GM10248 (cell line): ENCODE results near the gene CYTH1.
"Not testable (repeated sequence)": the region's sequence is repeated elsewhere in the genome, so short reads cannot be mapped to it uniquely, and the experiment has no call there.

ENCODE experiments used
- CTCF ChIA-PET: fragments of 300-600 bp; sonication (Branson Sonifier 250); formaldehyde crosslinking; extraction: SDS; loops from one replicate; lab custom pipeline; 2021; ENCODE audit warnings: antibody characterized with exemption; lab: Yijun Ruan, JAX
- POLR2A ChIA-PET: fragments of 350-650 bp; sonication (Branson Sonifier 250); formaldehyde crosslinking; extraction: SDS; loops from one replicate; lab custom pipeline; 2020; ENCODE audit warnings: antibody characterized with exemption; lab: Yijun Ruan, JAX
- DNase-seq: peaks from one replicate; pipeline ENCODE4 v3.0.0; 2012; ENCODE audit errors: extremely low spot score
- CTCF ChIP-seq: IDR thresholded peaks from 2 replicates; pipeline ENCODE4 v1.5.1; 2012; ENCODE audit warnings: mild to moderate bottlenecking, low read depth; ENCODE audit errors: extremely low read depth, missing control alignments, control extremely low read depth

CYTH1 gene

GRCh38 chr17:78753316-78754250 is 28.5 kb downstream of the CYTH1 start:
- no peak for DNase-seq
- ChIA-PET POLR2A (no interaction called here), CTCF (interaction anchor here (1.5 to 1.6 kb wide), 2 partner anchors 11 to 20 kb away, joined by 3 to 4 read pairs; no protein-coding TSS in a partner anchor)
- no peak for TF ChIP-seq CTCF

- TF ChIP-seq CTCF = no peak
- POLR2A ChIA-PET = no interaction called here
- CTCF ChIA-PET = interaction anchor here (0.7 to 5.5 kb wide), 6 partner anchors 10 to 29 kb away, joined by 3 to 22 read pairs (median 4); no protein-coding TSS in a partner anchor
- no peak for DNase-seq
Observed at GRCh38 chr17:78751447-78752161, 30.5 kb downstream of the CYTH1 start.

- ChIA-PET CTCF (interaction anchor here (0.7 to 5.5 kb wide), 5 partner anchors 9 to 30 kb away, joined by 3 to 22 read pairs (median 4); no protein-coding TSS in a partner anchor), POLR2A (interaction anchor here (3.6 kb wide), 1 partner anchor 8 kb away, joined by 17 read pairs; no protein-coding TSS in a partner anchor)
- not testable (repeated sequence) for DNase-seq
Observed at GRCh38 chr17:78751000-78751399, 31.1 kb downstream of the CYTH1 start.

GRCh38 chr17:78748730-78749317 is 33.2 kb downstream of the CYTH1 start:
- no peak for DNase-seq
- TF ChIP-seq CTCF = no peak
- ChIA-PET CTCF (interaction anchor here (1.0 to 5.5 kb wide), 6 partner anchors 10 to 40 kb away, joined by 3 to 22 read pairs (median 9); no protein-coding TSS in a partner anchor), POLR2A (interaction anchor here (1.8 to 3.6 kb wide), 2 partner anchors 10 to 14 kb away, joined by 7 to 17 read pairs; no protein-coding TSS in a partner anchor)

- POLR2A ChIA-PET = interaction anchor here (0.6 to 3.6 kb wide), 5 partner anchors 8 to 18 kb away, joined by 3 to 17 read pairs (median 4); no protein-coding TSS in a partner anchor
- no peak for TF ChIP-seq CTCF
- DNase-seq = peak; percentile 40
- CTCF ChIA-PET = interaction anchor here (1.0 to 5.5 kb wide), 7 partner anchors 8 to 39 kb away, joined by 3 to 22 read pairs (median 5); no protein-coding TSS in a partner anchor
Observed at GRCh38 chr17:78748048-78748729, 33.9 kb downstream of the CYTH1 start.

- DNase-seq = no peak
- CTCF ChIA-PET = interaction anchor here (1.0 to 5.5 kb wide), 6 partner anchors 8 to 23 kb away, joined by 3 to 28 read pairs (median 4); no protein-coding TSS in a partner anchor
- POLR2A ChIA-PET = interaction anchor here (1.0 to 3.6 kb wide), 3 partner anchors 8 to 12 kb away, joined by 4 to 17 read pairs (median 7); no protein-coding TSS in a partner anchor
- no peak for TF ChIP-seq CTCF
Observed at GRCh38 chr17:78747488-78747887, 34.6 kb downstream of the CYTH1 start.
